ENCODE data around the gene SAP30BP.
A peak's percentile ranks its signal among the peaks of the same experiment; 100 is the strongest.

The SAP30BP gene

GRCh38 chr17:75647061-75647460, 20.1 kb upstream of the SAP30BP start:
- DNase-seq (ENCODE audit: low read depth, low spot score) = no peak

DNA sequence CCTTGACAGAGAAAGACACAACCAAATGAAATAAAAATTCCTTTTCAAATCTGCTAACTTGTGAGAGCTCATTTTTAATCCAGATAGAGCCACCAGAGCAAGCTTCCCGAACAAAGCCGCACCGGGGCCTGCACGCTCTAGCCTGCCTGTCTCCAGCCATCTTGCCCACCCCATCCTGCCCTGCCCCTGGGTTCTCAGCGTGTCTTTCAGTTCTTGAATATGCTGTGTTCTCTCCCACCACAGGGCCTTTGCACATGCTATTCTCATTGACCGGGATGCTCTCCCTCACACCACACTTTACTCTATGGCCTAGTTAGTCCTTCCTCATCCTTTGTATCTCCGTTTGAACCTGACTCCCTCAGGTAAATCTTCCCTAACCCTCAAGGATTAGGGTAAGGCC, 19.2 kb upstream of the SAP30BP start:
- DNase-seq (ENCODE audit: low read depth, low spot score) = no peak

GRCh38 chr17:75649687-75650086, 17.5 kb upstream of the SAP30BP start:
- DNase-seq (ENCODE audit: low read depth, low spot score) = no peak

- DNase-seq (ENCODE audit: low read depth, low spot score) = no peak
These were observed 16.3 kb upstream of the SAP30BP start for GRCh38 chr17:75650874-75651273.

- no peak for DNase-seq (ENCODE audit: low read depth, low spot score)
These were observed 14.8 kb upstream of the SAP30BP start for GRCh38 chr17:75652341-75652740.

- peak; percentile 79 for DNase-seq (ENCODE audit: low read depth, low spot score)
These were observed 14.1 kb upstream of the SAP30BP start for GRCh38 chr17:75652934-75653549.

- DNase-seq (ENCODE audit: low read depth, low spot score) = no peak
These were observed 13.0 kb upstream of the SAP30BP start for GRCh38 chr17:75654176-75654575.

- DNase-seq (ENCODE audit: low read depth, low spot score) = no peak
These were observed 8.9 kb upstream of the SAP30BP start for GRCh38 chr17:75658237-75658636.

DNA sequence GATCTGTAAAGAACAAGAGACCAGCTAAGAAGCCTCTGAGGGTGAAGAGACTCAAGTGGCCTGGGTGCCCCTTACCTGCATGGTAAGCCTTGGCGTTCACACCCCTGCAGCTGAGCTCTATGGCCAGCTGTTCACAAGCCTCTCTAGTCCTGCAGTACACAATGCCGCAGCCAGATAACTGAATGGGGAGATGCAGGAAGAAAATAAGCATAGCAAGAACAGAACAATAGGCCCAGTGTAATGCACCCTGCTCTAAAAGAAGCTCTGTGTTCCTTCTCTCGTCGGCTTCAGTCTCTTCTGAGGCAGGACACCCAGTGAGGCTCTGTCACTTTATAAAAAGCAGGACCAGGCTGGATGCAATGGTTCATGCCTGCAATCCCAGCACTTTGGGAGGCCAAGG, 5.6 kb upstream of the SAP30BP start:
- no peak for DNase-seq (ENCODE audit: low read depth, low spot score)

GRCh38 chr17:75662511-75662910, 4.6 kb upstream of the SAP30BP start:
- DNase-seq (ENCODE audit: low read depth, low spot score) = no peak

GRCh38 chr17:75664099-75664549, 3.0 kb upstream of the SAP30BP start:
- DNase-seq (ENCODE audit: low read depth, low spot score) = no peak

DNA sequence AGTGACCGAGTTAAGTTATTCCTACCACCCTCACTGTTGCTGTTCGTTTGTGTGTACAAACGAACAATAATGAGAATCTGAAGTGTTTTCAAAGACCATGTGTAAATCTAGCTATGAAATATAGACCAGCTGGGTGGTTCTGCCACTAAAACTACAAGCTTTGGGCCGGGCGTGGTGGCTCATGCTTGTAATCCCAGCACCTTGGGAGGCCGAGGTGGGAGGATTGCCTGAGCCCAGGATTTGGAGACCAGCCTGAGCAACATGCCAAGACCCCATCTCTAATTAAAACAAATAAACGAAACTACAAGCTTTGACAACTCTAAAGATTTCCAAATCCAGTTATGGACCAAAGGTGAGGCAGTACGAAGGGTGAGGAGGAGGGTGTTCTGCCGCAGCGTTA, 1.2 kb upstream of the SAP30BP start:
- no peak for DNase-seq (ENCODE audit: low read depth, low spot score)

- no peak for DNase-seq (ENCODE audit: low read depth, low spot score)
These were observed 687 bp downstream of the SAP30BP start for GRCh38 chr17:75667825-75668224.

DNA sequence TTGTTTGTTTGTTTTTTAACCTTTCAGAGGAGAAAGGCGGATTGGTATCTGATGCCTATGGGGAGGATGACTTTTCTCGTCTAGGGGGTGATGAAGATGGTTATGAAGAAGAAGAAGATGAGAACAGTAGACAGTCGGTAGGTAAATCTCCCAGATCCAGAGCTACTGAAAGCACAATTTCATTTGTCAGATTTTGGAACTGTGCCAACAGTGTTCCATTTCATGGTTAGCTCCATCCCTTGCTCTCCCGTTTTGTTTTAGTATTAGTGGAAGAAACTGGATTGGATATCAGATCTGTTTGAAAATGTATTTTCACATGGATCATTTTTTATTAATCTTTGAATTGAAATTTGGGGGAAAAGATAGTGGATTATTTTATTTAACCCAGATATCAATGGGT, 1.4 kb downstream of the SAP30BP start:
- DNase-seq (ENCODE audit: low read depth, low spot score) = no peak

DNA sequence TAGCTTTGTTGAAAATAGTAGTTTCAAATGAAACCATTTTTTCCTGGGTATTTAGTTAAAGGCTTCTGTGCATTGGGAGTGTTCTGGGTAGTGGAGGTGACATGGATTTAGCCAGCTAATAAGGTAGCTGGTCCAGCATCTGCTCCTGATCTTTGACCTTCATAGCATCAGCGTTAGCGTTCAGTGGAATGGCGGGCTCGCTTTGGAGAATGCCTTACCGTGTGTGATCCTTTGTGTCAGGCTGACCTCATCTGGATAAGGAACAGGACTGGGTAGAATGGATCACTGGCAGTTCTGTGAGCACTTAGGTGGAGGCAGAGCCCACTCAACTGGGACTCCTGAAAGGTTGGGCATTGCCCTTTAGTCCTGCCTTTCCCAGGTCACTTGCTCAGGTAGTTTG, 3.7 kb downstream of the SAP30BP start:
- DNase-seq (ENCODE audit: low read depth, low spot score) = no peak

DNA sequence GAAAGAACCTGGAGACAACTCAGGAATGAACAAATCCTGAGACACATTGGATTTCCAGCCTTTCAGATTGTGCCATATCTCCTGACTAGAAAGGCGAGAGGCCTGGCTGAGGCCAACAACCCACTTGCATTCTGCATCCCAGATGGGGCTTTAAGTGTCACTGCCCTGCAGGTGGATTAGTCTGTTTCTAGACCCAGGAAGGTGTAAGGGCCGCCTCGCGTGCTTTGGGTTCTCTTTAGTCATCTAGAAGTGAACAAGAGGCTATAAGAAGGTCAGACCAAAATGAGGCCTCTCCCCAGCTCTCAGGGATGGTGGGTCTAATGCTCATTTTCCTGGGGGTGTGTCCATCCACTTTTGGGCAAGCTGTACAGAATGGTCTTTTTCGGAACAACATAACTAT, 4.9 kb downstream of the SAP30BP start:
- DNase-seq (ENCODE audit: low read depth, low spot score) = no peak

- no peak for DNase-seq (ENCODE audit: low read depth, low spot score)
These were observed 6.3 kb downstream of the SAP30BP start for GRCh38 chr17:75673487-75673886.

- no peak for DNase-seq (ENCODE audit: low read depth, low spot score)
These were observed 9.3 kb downstream of the SAP30BP start for GRCh38 chr17:75676461-75676860.

- peak; percentile 51 for DNase-seq (ENCODE audit: low read depth, low spot score)
These were observed 12.6 kb downstream of the SAP30BP start for GRCh38 chr17:75679706-75680211.

GRCh38 chr17:75680431-75680830, 13.3 kb downstream of the SAP30BP start:
- no peak for DNase-seq (ENCODE audit: low read depth, low spot score)

GRCh38 chr17:75681289-75681688, 14.2 kb downstream of the SAP30BP start:
- DNase-seq (ENCODE audit: low read depth, low spot score) = peak; percentile 26

GRCh38 chr17:75683583-75683982, 16.4 kb downstream of the SAP30BP start:
- no peak for DNase-seq (ENCODE audit: low read depth, low spot score)

DNA sequence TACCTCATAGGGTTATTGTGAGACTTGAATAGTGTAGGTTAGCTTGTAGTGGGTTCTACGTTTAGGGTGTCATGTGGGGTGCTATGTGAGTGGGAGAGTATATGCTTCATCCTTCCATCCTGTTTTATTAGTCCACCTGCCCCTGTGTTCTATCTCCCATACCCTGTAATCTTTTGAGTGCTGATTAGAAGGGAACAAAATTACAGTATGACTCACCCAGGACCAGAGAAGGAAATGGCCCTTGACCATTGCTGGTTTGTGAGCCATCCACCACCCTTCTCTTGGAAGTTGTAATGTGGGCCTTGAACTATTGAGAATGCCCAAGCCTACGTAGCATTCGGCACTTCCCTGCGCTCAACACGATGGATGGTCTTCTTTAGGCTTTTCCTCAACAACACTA, 17.1 kb downstream of the SAP30BP start:
- no peak for DNase-seq (ENCODE audit: low read depth, low spot score)

- peak; percentile 22 for DNase-seq (ENCODE audit: low read depth, low spot score)
These were observed 17.8 kb downstream of the SAP30BP start for GRCh38 chr17:75684924-75685323.

Data from ELF-1 (cell line).